AG09319 (cell line): Measurements from ENCODE around the gene FAM81B.

Experiments used
- DNase-seq: peaks from one replicate; pipeline ENCODE4 v3.0.0-alpha.2; 2010; ENCODE audit warnings: low read depth; ENCODE audit errors: extremely low read depth
- TF ChIP-seq, protein P1 (sequence below): IDR thresholded peaks from 2 replicates; pipeline ENCODE4 v1.5.1; 2011; ENCODE audit warnings: low read depth, mild to moderate bottlenecking, inconsistent platforms, low read length, moderate library complexity

FAM81B gene

DNA sequence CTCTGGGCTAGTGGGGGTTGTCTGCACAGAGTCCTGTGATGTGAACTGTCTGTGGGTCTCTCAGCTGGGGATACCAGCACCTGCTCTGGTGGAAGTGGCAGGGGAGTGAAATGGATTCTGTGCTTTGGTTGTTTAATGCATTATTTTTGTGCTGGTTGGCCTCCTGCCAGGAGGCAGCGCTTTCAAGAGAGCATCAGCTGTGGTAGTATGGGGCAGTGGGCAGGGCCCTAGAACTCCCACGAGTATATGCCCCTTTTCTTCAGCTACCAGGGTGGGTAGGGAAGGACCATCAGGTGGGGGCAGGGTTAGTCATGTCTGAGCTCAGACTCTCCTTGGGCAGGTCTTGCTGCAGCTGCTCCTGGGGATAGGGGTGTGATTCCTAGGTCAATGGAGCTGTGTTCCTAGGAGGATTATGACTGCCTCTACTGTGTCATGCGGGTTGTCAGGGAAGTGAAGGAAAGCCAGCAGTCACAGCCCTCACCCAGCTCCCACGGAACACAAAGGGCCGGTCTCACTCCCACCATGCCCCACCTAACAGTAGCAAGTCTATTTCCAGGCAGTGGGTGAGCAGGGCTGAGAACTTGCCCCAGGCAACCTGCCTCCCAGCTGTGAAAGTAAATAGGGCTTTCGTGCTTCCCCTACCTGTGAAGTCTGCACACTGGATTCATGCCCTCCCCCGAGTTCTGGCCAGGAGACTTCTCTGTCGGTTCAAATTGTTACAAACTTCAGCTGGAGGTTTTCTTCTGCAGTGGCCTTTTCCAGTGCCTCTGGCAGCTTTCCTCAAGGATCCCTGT is 25.7 kb upstream of the FAM81B start:
- TF ChIP-seq, protein P1, sequence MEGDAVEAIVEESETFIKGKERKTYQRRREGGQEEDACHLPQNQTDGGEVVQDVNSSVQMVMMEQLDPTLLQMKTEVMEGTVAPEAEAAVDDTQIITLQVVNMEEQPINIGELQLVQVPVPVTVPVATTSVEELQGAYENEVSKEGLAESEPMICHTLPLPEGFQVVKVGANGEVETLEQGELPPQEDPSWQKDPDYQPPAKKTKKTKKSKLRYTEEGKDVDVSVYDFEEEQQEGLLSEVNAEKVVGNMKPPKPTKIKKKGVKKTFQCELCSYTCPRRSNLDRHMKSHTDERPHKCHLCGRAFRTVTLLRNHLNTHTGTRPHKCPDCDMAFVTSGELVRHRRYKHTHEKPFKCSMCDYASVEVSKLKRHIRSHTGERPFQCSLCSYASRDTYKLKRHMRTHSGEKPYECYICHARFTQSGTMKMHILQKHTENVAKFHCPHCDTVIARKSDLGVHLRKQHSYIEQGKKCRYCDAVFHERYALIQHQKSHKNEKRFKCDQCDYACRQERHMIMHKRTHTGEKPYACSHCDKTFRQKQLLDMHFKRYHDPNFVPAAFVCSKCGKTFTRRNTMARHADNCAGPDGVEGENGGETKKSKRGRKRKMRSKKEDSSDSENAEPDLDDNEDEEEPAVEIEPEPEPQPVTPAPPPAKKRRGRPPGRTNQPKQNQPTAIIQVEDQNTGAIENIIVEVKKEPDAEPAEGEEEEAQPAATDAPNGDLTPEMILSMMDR, result no peak

DNA sequence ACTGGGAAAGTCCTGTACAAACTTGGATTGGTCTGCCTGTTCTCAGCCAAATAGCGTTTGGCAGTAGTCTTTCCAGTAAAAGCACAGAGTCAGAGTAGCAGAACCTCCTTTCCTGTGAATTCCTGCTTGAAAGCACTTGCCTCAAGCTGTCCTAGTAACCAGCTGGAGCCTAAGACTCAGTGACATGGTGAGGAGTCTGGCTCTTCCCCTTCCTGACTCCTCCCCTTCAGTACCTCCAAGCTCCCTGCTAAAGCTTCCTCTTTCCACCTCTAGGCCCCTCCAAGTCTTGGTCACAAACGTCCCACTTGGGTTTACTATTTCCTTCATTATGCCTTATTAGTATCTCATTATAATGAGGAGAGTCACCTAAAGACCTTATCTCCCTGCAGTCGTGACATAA is 21.4 kb upstream of the FAM81B start:
- TF ChIP-seq, protein P1, result no peak
- DNase-seq, result no peak

More for the DNA sequence above, 25.7 kb upstream of the FAM81B start:
- DNase-seq, result no peak

GRCh38 chr5:95374061-95374460 is 17.1 kb upstream of the FAM81B start:
- TF ChIP-seq, protein P1, result no peak
- no peak for DNase-seq

DNA sequence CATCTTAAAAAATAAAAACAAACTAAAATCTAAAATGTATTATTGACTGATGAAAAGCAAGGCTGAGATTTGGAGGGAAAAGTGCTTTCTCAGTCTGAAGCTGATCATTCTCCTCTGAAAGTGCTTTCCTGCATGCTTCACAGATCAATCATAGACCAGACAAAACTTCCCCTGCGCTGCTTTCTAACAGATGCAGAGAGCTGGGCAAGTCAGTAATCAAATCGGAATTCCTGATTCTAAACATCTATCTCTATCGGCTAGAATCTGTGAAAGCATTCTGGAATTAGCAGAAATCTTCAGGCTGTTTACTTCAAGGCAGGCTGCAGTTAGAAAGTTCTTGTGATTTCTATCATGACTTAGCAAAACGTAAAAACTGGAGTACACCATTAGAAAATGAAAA is 15.6 kb upstream of the FAM81B start:
- no peak for DNase-seq
- TF ChIP-seq, protein P1, result no peak

- TF ChIP-seq, protein P1, result no peak
- no peak for DNase-seq
Observed at GRCh38 chr5:95379133-95379532, 12.0 kb upstream of the FAM81B start.

GRCh38 chr5:95380103-95380628 is 11.0 kb upstream of the FAM81B start:
- TF ChIP-seq, protein P1, result no peak
- DNase-seq, result no peak

DNA sequence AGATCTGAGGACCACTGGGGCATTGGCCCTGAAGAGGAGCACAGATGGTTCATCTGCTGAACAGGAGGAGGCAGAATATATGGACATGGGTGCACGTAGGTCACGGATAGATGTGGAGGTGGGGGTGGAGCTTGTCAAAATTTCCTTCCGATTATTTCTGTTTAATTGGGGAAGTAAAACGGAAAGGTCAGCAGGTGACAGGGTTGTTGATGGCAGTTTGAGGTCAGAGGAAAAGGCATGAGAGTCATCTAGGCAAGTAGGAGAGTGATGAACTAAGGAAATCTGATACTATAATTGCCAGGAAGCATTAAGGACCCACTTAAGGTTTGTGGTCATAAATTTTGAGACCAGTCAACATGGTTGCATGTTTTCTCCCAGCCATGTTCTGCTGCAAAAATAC is 8.4 kb upstream of the FAM81B start:
- DNase-seq, result no peak

More for the DNA sequence above, 8.4 kb upstream of the FAM81B start:
- TF ChIP-seq, protein P1, result no peak
